ENCODE results near the gene TEKT2. TPM values are rescaled to one million over a fixed set of nuclear protein-coding genes. Genes with fewer than 3 reads are reported as not detected.

TEKT2 gene
- total and polyA plus RNA-seq, 2 of the 8 experiments (the other 6 are each of a cell fraction or from before 2014, with no cell fraction given) = 1.6 to 1.7 TPM

DNA sequence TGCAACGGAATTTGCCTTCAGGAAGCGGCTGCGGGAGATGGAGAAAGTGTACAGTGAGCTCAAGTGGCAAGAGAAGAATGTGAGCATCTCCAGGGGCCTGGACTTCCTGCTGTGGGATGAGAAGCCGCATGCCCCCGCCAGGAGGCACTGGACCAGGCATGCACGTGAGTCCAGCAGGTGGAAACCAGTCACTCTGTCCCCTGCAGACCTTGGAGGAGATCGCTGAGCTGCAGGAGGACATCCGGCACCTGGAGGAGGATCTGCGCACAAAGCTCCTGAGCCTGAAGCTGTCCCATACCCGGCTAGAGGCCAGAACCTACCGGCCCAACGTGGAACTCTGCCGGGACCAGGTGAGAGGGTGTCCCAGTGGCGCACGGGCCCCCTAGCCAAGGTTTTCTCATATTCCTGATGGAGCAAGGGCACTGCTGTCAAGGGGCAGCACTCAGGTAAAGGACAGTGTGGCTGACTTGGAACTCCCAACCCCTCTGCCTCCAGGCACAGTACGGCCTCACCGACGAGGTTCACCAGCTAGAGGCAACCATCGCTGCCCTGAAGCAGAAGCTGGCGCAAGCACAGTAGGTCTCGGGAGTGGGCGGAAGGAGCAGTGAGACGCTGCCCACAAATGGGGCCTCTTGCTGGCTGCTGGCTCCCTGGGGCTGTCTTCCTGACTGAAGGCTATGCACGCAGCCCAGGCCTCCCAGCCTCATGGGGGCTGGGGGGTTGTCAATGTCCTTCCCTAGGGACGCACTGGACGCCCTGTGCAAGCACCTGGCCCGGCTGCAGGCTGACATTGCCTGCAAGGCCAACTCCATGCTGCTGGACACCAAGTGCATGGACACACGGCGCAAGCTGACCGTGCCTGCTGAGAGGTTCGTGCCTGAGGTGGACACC, 3.6 kb downstream of the TEKT2 start:
- 93% methylated on average over 28 of the region's 31 CpGs; no CpG with 5 or more reads in 1 of the 2 experiments for WGBS, 2 experiments (ENCODE audit: extremely low coverage in 1 of 2, insufficient coverage in 1 of 2, insufficient read length in 1 of 2, insufficient replicate concordance in 2 of 2, low coverage in 1 of 2, low lambda C conversion rate in 2 of 2, missing lambda C conversion rate in 1 of 2)

More for the DNA sequence above, 3.6 kb downstream of the TEKT2 start:
- no peak for FAIRE-seq
- Histone ChIP-seq H3K9me3 (ENCODE audit: insufficient read depth in 2 of 2, low read depth in 1 of 2, low read length in 1 of 2) (no peaks in the 10 kb centered on the region), H3K23ac (ENCODE audit: insufficient read length) (no peak overlapping the region), H3K36me3 (ENCODE audit: control insufficient read depth in 2 of 4, insufficient read depth in 4 of 4, low read length in 3 of 4) (peaks cover 7 to 15% (median 11%) of the 10 kb centered on the region in 4 experiments; a peak in 7 of 8 replicates), H3K18ac (ENCODE audit: extremely low read depth, low read length) (no peak overlapping the region), H2AFZ (ENCODE audit: low read length) (no peak overlapping the region), H3K27ac (ENCODE audit: low read depth, low read length) (no peak overlapping the region), H2AK5ac (ENCODE audit: low read depth, low read length) (no peak overlapping the region), H3K4me1 (replicated peaks in 1 of 4; ENCODE audit: control insufficient read depth in 3 of 4, insufficient read depth in 4 of 4, low read length in 3 of 4) (peaks cover 0 to 18% (median 12%) of the 10 kb centered on the region in 4 experiments; a peak in 5 of 7 replicates), H2BK12ac (ENCODE audit: low read depth, low read length) (peak overlapping the region; percentile 27; the same call in 1 of the 2 replicates), H2BK20ac (ENCODE audit: low read length) (no peak overlapping the region), H4K91ac (replicated peaks; ENCODE audit: insufficient read length, low read length) (no peak overlapping the region), H4K5ac (ENCODE audit: insufficient read length, low read depth, low read length) (no peak overlapping the region), H3K79me1 (ENCODE audit: low read depth, low read length) (peaks cover 5% of the 10 kb centered on the region; the same call in 1 of the 2 replicates), H3K23me2 (ENCODE audit: low read depth, low read length) (peaks cover 12% of the 10 kb centered on the region; the same call in 1 of the 2 replicates), H3K9ac (replicated peaks in 1 of 4; ENCODE audit: extremely low read depth in 1 of 4, low read depth in 3 of 4, low read length in 3 of 4) (no peak overlapping the region), H3K27me3 (replicated peaks in 1 of 4; ENCODE audit: control insufficient read depth in 3 of 4, extremely low read depth in 1 of 4, insufficient read depth in 3 of 4, low read length in 3 of 4) (peaks cover 0 to 3% (median 0%) of the 10 kb centered on the region in 4 experiments; a peak in 2 of 7 replicates), H2BK5ac (ENCODE audit: low read depth, low read length) (0 out of 2 replicates have a peak overlapping the region, but pooled peaks have one; percentile 63), H4K20me1 (replicated peaks in 1 of 2; ENCODE audit: control insufficient read depth in 1 of 2, insufficient read depth in 2 of 2, low read length in 2 of 2) (peaks cover 0 to 8% of the 10 kb centered on the region in 2 experiments), H3K4ac (replicated peaks; ENCODE audit: insufficient read length, low read depth, low read length) (peak overlapping the region; percentile 71), H2BK120ac (replicated peaks; ENCODE audit: low read depth, low read length) (no peak overlapping the region), H3K79me2 (ENCODE audit: control insufficient read depth in 1 of 2, insufficient read depth in 2 of 2, low read length in 2 of 2) (peaks cover 0 to 15% of the 10 kb centered on the region in 2 experiments; a peak in 2 of 4 replicates), H2BK15ac (ENCODE audit: low read length) (peak overlapping the region; percentile 88; the same call in 1 of the 2 replicates), H3K14ac (ENCODE audit: insufficient read length) (no peak overlapping the region), H3K4me2 (ENCODE audit: insufficient read depth in 1 of 2, low read depth in 2 of 2, low read length in 2 of 2) (0 out of 4 replicates have a peak overlapping the region, but pooled peaks of 1 of the 2 experiments have one; percentile 2), H3K56ac (replicated peaks; ENCODE audit: insufficient read length, low read depth, low read length) (no peak overlapping the region), H4K8ac (ENCODE audit: extremely low read depth, insufficient read depth, low read length) (peak overlapping the region; percentile 84; the same call in 1 of the 2 replicates), H3K4me3 (ENCODE audit: extremely low read depth in 1 of 4, insufficient read depth in 2 of 4, low read depth in 3 of 4, low read length in 4 of 4) (no peak overlapping the region)
- ChIA-PET POLR2A (ENCODE audit: partially characterized antibody) (interaction anchor here (0.6 to 2.4 kb wide), 7 partner anchors 8 to 236 kb away, joined by 3 to 9 read pairs (median 5); partner anchors contain the start of genes AGO3, EVA1B and MAP7D1), CTCF (ENCODE audit: partially characterized antibody) (interaction anchor here (0.6 to 4.0 kb wide), 16 partner anchors 9 to 255 kb away, joined by 3 to 38 read pairs (median 3); partner anchors contain the start of gene AGO3)
- no peak for DNase-seq (ENCODE audit: low read depth in 1 of 2, low spot score in 2 of 2)
- TF ChIP-seq, protein P1, sequence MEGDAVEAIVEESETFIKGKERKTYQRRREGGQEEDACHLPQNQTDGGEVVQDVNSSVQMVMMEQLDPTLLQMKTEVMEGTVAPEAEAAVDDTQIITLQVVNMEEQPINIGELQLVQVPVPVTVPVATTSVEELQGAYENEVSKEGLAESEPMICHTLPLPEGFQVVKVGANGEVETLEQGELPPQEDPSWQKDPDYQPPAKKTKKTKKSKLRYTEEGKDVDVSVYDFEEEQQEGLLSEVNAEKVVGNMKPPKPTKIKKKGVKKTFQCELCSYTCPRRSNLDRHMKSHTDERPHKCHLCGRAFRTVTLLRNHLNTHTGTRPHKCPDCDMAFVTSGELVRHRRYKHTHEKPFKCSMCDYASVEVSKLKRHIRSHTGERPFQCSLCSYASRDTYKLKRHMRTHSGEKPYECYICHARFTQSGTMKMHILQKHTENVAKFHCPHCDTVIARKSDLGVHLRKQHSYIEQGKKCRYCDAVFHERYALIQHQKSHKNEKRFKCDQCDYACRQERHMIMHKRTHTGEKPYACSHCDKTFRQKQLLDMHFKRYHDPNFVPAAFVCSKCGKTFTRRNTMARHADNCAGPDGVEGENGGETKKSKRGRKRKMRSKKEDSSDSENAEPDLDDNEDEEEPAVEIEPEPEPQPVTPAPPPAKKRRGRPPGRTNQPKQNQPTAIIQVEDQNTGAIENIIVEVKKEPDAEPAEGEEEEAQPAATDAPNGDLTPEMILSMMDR (IDR thresholded peaks at IDR 0.05; ENCODE audit: control extremely low read depth in 1 of 3, insufficient read depth in 1 of 3, low read depth in 1 of 3, low read length in 3 of 3) = peak in 1 of 3 experiments; percentile 22; a peak in 1 of 4 replicates
- no peak for TF ChIP-seq POU5F1 (IDR thresholded peaks at IDR 0.05; ENCODE audit: low read depth, low read length)
- no peak for TF ChIP-seq RBBP5 (IDR thresholded peaks at IDR 0.05; ENCODE audit: borderline replicate concordance, low read depth, low read length)
